Ureter (tissue), 1 donor: ENCODE results near the gene TFDP2. TPM values are rescaled to one million over a fixed set of nuclear protein-coding genes. Genes with fewer than 3 reads are reported as not detected.
"Not testable (repeated sequence)": the region's sequence is repeated elsewhere in the genome, so short reads cannot be mapped to it uniquely, and the experiment has no call there.

Experiments used
- DNase-seq: peaks from one replicate; pipeline ENCODE4 v3.0.0-alpha.2; 2020; ENCODE audit warnings: low spot score
- total RNA-seq: library from RNA; stranded (reverse); gene quantifications from one replicate; pipeline ENCODE4 v1.2.4, GENCODE V29; 2023
- donor health status: DM: yes; HTN: yes; CAD: no.

Gene TFDP2
- total RNA-seq, 1 donor from 2014 or later = 42.1 TPM

GRCh38 chr3:141928631-141929270, 220.6 kb downstream of the TFDP2 start:
- peak; percentile 36 for DNase-seq

DNA sequence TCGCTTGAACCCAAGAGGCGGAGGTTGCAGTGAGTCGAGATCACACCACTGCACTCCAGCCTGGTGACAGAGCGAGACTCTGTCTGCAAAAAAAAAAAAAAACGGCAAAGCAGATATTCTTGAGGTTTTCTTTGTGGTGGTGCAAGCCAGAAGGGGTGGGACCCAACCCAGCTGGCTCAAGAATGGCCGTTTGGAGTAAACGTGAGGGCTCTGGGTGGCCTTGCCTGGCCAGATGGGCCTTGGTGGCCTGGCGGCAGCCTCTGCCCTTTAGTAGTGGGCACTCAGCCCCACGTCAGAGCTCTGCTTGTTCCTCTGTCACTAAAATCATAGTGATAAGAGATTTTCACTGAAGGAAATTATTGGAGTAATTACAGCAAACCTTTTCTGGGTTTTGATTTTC, 222.4 kb downstream of the TFDP2 start:
- DNase-seq = peak; percentile 29

GRCh38 chr3:141925677-141926076, 223.7 kb downstream of the TFDP2 start:
- DNase-seq = not testable (repeated sequence)

DNA sequence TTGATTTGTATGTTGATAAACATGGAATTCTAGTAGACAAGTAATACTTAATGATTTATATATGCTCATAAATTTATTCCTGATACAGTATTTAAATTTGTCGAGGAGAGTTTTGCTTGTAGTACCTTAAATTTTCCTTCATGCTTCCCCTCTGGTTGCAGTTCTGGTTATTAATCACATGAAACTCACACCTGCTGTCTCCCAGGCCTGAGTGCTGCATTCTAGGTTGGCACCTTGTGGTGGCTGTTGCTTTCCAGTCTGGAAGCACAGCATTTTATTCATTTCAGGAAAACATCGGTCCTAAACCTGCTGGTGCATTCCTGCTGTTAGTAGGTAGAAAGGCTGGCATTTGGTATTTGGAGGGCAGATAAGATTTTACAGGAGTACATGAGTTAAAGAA, 228.0 kb downstream of the TFDP2 start:
- no peak for DNase-seq

DNA sequence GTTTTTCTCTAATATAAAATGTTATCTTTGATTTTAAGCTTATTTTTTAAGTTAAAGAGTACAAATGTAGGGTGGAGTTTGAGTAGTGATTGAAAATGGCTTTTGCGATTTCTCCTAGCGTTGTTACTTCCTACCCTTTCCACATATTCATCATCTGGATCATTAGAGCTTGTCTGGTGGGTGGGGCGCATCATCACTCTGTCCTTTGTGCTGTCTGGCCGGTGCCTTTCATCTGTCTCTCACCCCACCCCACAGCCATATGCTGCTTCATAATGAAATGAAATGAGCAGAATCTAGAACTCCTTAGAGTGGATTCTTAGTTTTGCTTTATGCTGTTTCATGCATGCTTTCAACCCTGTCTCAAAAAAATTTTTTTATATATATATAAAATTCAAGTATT, 228.6 kb downstream of the TFDP2 start:
- peak; percentile 9 for DNase-seq

DNA sequence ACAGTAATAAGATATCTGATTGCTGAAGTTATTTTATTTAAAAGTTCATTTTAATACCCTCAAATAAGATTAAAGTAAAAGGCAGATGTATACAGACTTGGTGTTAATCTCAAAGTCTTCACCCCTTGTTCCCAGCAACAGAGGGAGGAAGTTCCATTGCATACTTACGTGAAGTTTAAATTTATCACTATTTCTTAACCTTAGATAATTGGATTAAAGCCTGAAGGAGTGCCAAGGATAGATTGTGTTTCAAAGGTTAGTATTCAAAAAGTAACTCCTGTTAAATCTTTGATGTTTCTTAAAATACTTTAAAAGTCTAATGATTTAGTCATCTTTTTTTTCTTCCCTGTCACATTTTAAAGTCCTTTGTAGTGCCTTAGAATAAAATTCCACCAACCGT, 233.6 kb downstream of the TFDP2 start:
- no peak for DNase-seq

DNA sequence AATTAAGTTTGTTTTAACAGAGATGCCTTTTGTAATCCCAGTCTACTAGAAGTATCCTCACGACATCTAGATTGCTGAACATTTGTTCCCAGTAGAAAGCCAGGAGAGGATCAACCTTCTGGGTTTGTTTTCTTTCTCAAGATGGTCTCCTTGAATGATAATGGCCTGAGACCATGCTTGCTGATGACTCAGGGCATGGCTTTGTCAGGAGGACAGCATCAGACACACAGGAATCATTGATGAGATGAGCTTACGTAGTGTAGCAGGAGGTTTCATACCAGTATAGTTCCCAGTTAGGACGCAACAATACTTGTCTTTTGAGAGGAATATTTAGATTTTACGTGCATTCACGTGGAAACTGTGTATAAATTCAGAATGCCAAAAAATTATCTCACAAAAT, 234.3 kb downstream of the TFDP2 start:
- no peak for DNase-seq

DNA sequence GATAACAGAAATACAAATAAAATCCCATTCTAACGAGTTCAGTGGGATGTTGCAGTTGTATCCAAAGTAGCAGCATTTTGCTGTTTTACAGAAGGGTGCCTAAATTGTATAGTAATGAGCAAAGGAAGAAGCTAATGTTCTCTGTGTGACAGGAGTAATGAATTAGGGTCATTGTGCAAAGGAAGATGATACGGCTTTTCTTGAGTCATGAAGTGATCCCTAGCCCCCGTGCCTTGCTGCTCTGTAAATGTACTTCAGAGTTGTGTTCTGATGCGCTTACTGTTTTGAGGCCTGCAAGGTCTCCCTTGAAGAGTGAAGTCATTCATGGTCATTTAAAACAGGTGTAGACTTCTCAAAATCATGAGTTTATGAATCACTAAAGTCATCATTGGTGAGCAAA, 235.0 kb downstream of the TFDP2 start:
- DNase-seq = no peak

GRCh38 chr3:141913150-141913811, 236.1 kb downstream of the TFDP2 start:
- DNase-seq = no peak

DNA sequence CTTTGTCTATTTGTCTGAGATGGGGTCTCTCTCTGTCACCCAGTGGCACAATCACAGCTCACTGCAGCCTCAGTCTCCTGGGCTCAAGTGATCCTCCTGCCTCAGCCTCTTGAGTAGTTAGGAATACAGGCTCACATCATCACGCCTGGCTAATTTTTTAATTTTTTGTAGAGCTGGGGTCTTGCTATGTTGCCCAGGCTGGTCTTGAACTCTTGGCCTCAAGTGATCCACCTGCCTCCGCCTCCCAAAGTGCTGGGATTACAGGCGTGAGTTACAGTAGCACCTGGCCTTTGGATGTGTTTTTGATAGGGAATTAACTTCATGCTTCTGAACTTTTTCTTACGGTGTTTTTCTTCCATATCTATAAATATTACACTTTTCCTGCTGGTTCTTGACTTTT, 239.4 kb downstream of the TFDP2 start:
- not testable (repeated sequence) for DNase-seq

DNA sequence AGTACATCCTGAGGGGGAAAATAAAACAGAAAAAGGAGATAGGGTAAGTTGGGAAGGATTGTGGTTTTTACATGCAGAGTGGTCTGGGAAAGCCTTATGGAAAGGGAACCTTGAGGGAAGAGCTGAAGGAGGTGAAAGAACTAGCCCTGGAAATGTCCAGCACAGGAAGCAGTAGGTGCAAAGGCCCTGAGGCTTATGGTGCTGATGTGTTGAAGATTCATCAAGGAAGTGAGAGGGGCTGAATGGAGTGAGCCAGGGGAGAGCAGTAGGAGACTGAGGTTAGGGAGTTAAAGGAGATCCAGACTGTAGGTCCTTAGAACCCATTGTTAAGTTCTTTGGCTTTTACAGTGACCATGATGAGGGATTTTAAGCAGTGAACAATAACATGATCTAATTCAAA, 239.9 kb downstream of the TFDP2 start:
- no peak for DNase-seq

DNA sequence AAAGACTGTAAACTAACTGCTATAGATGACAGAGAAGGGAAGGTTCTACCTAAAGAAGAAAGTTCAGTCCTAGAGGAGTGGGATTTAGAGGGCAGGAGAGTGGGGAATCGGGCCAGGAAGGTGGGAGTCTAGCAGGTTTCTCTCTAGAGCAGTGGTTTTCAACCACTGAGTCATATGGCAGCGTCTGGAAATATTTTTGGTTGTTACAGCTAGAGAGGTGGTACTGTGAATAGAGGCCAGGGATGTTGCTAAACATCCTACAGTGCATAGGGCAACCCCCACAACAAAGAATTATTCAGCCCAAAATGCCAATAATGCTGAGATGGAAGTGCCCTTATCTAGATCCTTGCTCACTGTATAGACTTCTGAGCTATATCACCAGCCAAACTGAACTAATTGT, 244.2 kb downstream of the TFDP2 start:
- DNase-seq = no peak

DNA sequence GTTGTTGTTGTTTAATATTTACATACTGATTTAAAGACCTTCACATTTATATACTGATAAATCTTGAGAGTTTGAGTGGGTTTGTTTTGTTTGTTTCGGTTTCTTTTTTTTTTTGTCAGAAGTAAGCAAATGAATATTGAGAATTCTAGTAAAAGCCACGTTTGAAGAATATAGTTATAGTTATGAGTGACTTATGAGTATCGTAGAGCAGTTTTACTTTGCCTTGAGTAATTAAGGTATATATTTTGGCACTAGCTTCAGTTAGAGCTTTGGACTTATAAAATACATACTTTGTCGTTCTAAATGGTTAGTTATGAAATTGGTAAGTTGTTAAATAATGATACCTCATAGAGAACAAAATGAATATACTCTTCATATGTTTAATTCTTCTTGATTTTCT, 245.1 kb downstream of the TFDP2 start:
- DNase-seq = no peak

GRCh38 chr3:141901914-141902313, 247.4 kb downstream of the TFDP2 start:
- no peak for DNase-seq

DNA sequence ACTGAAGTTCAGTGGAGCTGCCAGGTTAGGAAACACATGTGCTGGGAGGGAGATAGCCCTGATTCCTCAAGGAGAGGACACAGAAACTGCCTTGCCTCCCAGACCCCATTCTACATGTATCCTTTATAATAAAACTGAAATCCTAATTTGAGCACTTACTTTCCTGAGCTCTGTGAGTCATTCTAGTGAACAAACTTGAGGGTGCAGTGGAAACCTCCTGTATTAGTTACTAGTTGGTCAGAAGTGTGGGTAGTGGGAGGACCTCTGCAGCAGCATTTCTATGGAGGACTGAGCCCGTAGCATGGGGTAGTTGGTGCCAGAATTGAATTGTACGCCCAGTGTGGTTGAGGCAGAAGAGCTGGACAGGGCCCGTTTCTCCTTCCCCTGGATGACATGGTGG, 249.0 kb downstream of the TFDP2 start:
- no peak for DNase-seq

DNA sequence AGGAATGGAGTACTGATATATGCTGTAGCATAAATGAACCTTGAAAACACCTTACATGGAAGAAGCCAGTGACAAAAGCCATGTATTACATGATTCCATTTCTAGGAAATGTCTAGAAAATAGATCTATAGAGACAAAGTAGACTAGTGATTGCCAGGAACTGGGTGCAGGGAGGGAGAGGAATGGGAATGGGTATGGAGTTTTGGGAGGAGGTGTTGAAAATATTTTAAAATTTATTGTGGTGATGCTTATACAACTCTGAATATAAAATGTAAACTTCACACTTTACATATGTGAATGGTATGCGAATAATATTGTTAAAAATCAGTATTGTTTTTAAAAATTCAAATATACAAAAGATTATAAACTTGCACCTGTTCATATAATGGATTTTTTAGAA, 250.4 kb downstream of the TFDP2 start:
- DNase-seq = no peak

DNA sequence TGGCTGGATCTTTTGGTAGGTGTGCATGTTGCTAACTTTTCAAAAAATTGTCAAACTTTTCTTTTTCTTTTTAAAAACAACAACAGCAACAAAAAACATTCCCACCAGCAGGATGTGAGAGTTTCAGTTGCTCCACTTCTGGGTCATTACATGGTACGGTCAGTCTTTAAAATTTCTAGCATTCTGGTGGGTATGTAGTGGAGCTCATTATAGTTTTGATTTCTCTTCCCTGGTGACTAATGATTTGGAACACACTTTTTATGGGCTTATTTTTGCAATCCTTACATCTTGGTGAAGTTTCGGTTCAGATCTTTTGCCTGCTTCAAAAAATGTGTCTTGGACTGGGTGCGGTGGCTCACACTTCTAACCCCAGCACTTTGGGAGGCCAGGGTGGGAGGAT, 253.6 kb downstream of the TFDP2 start:
- DNase-seq = no peak

- no peak for DNase-seq
Observed at GRCh38 chr3:141894524-141895176, 254.7 kb downstream of the TFDP2 start.

Other genes with a start within 250 kb of the TFDP2 start
- 30.9 TPM for gene GK5, start 76.0 kb upstream of the TFDP2 start, total RNA-seq